Heart left ventricle (tissue), 13 donors: ENCODE results near the gene HEBP1.

ENCODE experiments used
- POLR2A ChIP-seq, 2 donors: fragments of 450-650 bp; IDR thresholded peaks; one replicate each; pipeline ENCODE4 v1.6.1; 2017; ENCODE audit warnings: antibody characterized with exemption in 2 of 2, mild to moderate bottlenecking in 2 of 2, moderate library complexity in 2 of 2
- TF ChIP-seq, protein P1 (sequence below), 12 donors: fragments of 200-600 bp; sonication (generic) in 4 of 12; IDR thresholded peaks; one replicate each; pipeline versions ENCODE4 v1.5.0 to v1.8.0; 2018 to 2022; ENCODE audit warnings: antibody characterized with exemption in 12 of 12, mild to moderate bottlenecking in 5 of 12
- donor health status: ischemic (EF 13 %, LVEDD 7.1; RV severe dilation, severe dysfunction).
- donor health status: DM: no; HTN: yes; CAD: no.
- donor health status: DM: no; HTN: no; CAD: no.
- donor health status: ischemic (EF 25% LVEDD 6.9; RV normal size, moderate dysfunction).
- donor health status: ischemic (EF 25% LVEDD 5.7; RV mildly dilated, moderate dysfunction).
- donor health status: ischemic (EF 35%, LVEDD 5.7; RV mildly dilated, moderate dysfunction).
- donor health status: nonischemic (EF 11% LVEDD 7.7; RV severe dilation, severe dysfunction).
- donor health status: DM: yes; HTN: yes; CAD: no.
- donor health status: PGD.
- donor health status: ischemic (EF 29% LVEDD 5.4; RV normal size, mild dysfunction).
- donor health status: nonischemic (EF 23%, LVEDD 6.1; RV moderate dilation, normal function).

DNA sequence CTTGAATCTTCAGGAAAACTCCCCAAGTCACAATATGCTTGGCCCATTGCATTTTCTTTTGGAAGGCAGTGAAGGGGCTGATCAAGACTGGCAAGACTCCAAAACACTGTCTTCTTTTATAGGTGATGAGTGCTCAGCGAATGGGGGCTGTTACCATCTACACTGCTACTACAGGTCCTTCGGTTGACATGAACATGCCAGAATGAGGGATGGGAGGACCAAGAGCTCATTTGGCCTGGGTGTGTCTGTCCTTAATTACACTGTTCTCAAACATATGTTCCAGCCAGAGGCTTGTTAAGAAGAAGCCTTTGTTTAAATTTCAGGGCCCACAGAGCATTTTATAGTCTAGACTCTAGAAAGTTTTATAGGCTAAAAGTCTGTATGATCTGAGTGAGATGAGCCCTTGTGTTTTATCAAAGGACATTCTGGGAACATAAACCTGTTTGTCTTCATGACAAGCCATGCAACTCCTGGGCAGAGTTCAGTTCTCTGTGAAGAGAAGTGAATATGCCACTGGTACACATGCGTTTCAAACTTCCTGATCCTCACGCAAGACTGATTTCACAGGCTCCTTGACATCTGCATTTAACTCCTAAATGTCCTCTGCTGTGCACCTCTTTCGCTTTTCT, 39.4 kb upstream of the HEBP1 start:
- TF ChIP-seq, protein P1, sequence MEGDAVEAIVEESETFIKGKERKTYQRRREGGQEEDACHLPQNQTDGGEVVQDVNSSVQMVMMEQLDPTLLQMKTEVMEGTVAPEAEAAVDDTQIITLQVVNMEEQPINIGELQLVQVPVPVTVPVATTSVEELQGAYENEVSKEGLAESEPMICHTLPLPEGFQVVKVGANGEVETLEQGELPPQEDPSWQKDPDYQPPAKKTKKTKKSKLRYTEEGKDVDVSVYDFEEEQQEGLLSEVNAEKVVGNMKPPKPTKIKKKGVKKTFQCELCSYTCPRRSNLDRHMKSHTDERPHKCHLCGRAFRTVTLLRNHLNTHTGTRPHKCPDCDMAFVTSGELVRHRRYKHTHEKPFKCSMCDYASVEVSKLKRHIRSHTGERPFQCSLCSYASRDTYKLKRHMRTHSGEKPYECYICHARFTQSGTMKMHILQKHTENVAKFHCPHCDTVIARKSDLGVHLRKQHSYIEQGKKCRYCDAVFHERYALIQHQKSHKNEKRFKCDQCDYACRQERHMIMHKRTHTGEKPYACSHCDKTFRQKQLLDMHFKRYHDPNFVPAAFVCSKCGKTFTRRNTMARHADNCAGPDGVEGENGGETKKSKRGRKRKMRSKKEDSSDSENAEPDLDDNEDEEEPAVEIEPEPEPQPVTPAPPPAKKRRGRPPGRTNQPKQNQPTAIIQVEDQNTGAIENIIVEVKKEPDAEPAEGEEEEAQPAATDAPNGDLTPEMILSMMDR (IDR thresholded peaks at IDR 0.05): no peak
- TF ChIP-seq POLR2A (IDR thresholded peaks at IDR 0.05): no peak
